ENCODE results near the gene SKP2.

GRCh38 chr5:36146390-36146789, 5.5 kb upstream of the SKP2 start:
- no peak for TF ChIP-seq POLR2A (IDR thresholded peaks at IDR 0.05)
- TF ChIP-seq, protein P1, sequence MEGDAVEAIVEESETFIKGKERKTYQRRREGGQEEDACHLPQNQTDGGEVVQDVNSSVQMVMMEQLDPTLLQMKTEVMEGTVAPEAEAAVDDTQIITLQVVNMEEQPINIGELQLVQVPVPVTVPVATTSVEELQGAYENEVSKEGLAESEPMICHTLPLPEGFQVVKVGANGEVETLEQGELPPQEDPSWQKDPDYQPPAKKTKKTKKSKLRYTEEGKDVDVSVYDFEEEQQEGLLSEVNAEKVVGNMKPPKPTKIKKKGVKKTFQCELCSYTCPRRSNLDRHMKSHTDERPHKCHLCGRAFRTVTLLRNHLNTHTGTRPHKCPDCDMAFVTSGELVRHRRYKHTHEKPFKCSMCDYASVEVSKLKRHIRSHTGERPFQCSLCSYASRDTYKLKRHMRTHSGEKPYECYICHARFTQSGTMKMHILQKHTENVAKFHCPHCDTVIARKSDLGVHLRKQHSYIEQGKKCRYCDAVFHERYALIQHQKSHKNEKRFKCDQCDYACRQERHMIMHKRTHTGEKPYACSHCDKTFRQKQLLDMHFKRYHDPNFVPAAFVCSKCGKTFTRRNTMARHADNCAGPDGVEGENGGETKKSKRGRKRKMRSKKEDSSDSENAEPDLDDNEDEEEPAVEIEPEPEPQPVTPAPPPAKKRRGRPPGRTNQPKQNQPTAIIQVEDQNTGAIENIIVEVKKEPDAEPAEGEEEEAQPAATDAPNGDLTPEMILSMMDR (IDR thresholded peaks at IDR 0.05): no peak
